ENCODE measurements around the gene SNTB2.

The SNTB2 gene

DNA sequence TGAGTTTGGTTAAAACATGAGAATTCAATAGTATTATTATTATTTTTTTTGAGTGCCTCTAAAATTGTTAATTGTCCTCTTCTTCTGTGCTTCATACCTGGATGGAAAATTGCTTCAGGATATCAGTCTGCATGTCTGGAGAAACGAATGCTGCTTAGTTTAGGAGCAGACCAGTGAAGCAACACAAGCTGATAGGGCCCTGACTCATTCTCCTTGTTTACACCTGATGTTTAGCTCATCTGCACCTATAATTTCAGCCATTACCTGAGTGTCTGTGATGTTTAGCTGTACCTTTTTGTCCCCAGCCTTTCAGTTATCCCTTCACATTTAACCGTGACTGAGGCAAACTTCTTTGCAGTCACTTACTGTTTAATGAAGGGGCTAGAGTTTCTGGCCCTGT is 14.8 kb downstream of the SNTB2 start:
- no peak for DNase-seq (ENCODE audit: low read depth)
- H3K4me3 ChIP-seq (ENCODE audit: low read depth, low read length) = no peak overlapping the region
- TF ChIP-seq, protein P1, sequence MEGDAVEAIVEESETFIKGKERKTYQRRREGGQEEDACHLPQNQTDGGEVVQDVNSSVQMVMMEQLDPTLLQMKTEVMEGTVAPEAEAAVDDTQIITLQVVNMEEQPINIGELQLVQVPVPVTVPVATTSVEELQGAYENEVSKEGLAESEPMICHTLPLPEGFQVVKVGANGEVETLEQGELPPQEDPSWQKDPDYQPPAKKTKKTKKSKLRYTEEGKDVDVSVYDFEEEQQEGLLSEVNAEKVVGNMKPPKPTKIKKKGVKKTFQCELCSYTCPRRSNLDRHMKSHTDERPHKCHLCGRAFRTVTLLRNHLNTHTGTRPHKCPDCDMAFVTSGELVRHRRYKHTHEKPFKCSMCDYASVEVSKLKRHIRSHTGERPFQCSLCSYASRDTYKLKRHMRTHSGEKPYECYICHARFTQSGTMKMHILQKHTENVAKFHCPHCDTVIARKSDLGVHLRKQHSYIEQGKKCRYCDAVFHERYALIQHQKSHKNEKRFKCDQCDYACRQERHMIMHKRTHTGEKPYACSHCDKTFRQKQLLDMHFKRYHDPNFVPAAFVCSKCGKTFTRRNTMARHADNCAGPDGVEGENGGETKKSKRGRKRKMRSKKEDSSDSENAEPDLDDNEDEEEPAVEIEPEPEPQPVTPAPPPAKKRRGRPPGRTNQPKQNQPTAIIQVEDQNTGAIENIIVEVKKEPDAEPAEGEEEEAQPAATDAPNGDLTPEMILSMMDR (IDR thresholded peaks at IDR 0.05; ENCODE audit: insufficient read depth, low read depth, low read length, missing control alignments) = no peak

DNA sequence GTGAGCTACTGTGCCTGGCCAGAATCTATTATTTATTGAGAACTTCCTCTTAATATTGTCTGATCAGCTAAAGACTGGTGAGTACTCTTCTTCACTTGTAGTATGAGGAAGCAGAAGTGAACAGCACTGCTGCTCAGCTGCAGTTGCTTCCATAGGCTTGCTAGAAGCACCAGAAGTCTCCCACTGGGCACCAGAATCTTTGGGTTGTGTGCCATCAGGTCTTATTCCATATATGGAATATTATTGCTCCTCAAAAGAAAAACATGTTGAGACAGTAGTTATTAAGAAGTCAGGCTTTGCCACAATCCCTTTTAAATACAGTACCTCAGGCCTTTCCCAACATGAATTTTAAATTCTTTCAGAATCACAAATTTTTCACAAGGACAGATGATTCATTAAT is 17.2 kb downstream of the SNTB2 start:
- H3K4me3 ChIP-seq (ENCODE audit: low read depth, low read length) = no peak overlapping the region
- DNase-seq (ENCODE audit: low read depth) = no peak
- TF ChIP-seq, protein P1 (IDR thresholded peaks at IDR 0.05; ENCODE audit: insufficient read depth, low read depth, low read length, missing control alignments) = no peak

DNA sequence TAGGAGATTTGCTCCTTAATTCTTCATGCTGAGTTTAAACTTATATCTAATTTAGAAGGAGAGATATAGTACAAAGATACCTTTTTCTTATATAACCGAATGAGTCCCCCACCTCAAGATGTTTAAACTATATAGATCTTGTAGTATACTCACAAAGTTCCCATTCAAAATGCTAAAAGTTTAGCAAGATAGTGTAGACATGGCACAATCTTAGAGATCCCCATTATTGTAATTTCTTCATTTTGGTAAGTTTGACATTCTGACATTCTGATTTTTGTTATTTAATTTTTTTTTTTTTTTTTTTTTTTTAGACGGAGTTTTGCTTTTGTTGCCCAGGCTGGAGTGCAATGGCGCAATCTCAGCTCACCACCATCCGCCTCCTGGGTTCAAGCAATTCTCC is 22.8 kb downstream of the SNTB2 start:
- DNase-seq (ENCODE audit: low read depth) = no peak
- H3K4me3 ChIP-seq (ENCODE audit: low read depth, low read length) = no peak overlapping the region
- TF ChIP-seq, protein P1 (IDR thresholded peaks at IDR 0.05; ENCODE audit: insufficient read depth, low read depth, low read length, missing control alignments) = no peak

DNA sequence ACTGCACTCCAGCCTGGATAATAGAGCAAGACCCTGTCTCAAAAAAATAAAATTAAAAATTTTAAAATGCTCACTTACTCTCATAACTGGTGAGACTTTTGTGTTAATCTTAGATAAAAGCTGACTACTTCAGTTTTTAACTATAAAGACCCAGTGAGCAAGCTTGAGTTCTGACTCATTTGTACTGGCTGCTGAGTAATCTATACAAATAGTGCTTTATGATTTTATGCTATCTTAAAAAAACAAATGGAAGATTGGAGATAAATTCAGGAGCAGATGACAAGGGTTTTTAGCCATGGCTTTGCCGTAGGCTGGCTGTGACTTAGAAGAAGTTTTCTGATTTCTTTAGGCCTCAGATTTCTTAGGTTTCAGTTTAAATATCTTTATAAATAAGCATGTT is 30.5 kb downstream of the SNTB2 start:
- TF ChIP-seq, protein P1 (IDR thresholded peaks at IDR 0.05; ENCODE audit: insufficient read depth, low read depth, low read length, missing control alignments) = no peak
- H3K4me3 ChIP-seq (ENCODE audit: low read depth, low read length) = no peak overlapping the region
- DNase-seq (ENCODE audit: low read depth) = no peak

DNA sequence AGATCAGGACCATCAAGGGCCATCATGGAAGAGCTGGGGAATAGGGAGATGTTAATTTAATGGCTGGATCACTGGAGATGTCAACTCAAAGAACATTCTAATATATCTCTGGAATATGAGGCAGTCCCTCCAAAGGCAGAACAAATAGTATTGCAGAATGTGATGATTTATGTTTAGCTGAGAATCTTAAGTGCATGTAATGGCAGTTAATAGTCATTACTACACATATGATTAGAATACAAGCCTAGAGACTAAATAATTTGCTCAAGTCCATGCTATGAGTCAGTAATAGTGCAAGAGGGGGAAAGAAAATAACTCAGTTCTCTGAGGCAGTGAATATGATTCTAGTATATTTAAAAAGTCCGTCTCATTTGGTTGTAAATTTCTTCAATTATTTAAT is 32.3 kb downstream of the SNTB2 start:
- no peak overlapping the region for H3K4me3 ChIP-seq (ENCODE audit: low read depth, low read length)
- TF ChIP-seq, protein P1 (IDR thresholded peaks at IDR 0.05; ENCODE audit: insufficient read depth, low read depth, low read length, missing control alignments) = no peak
- DNase-seq (ENCODE audit: low read depth) = no peak

DNA sequence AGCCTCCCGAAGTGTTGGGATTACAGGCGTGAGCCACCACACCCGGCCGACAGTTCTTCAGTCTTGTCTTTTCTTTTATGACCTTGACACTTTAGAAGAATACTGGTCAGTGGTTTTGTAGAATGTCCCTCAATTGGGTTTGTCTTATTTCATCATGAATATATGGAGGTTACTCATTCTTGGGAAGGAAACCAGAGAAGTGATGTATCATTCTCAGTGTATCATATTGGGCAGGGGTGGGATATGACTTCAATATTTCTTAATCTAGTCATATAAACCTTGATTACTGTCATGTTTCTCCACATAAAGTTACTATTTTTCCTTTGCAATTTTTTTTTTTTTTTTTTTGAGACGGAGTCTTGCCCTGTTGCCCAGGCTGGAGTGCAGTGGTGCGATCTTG is 36.9 kb downstream of the SNTB2 start:
- H3K4me3 ChIP-seq (ENCODE audit: low read depth, low read length) = no peak overlapping the region
- TF ChIP-seq, protein P1 (IDR thresholded peaks at IDR 0.05; ENCODE audit: insufficient read depth, low read depth, low read length, missing control alignments) = no peak
- no peak for DNase-seq (ENCODE audit: low read depth)

DNA sequence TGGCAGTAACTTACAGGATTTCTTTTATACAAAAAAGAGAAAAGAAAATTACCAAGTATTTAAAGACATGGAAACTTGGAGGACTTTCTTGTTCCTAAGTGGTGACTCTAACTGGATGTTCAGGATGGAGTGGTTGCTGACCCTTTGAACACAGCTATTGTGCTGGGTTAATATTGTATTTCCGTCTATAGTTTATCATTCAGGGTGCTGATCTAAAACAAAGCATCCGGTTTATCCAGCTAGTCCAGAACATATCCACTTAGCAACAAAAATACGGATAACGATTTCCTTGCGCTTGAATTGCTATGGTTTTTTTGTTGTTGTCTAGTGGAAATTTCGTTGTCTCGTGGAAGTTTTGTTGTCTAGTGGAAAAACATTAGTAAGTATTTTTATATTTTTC is 38.2 kb downstream of the SNTB2 start:
- H3K4me3 ChIP-seq (ENCODE audit: low read depth, low read length) = no peak overlapping the region
- TF ChIP-seq, protein P1 (IDR thresholded peaks at IDR 0.05; ENCODE audit: insufficient read depth, low read depth, low read length, missing control alignments) = no peak
- DNase-seq (ENCODE audit: low read depth) = no peak
